HFF-Myc (cell line): ENCODE results near the gene CFAP141.
"Not testable (repeated sequence)": the region's sequence is repeated elsewhere in the genome, so short reads cannot be mapped to it uniquely, and the experiment has no call there.

Experiments
- DNase-seq: peaks from one replicate; pipeline ENCODE4 v3.0.0-alpha.2; 2011; ENCODE audit warnings: low read depth; ENCODE audit errors: extremely low read depth
- H3K4me3 ChIP-seq: replicated peaks from 2 replicates; pipeline ENCODE4 v1.5.1; 2011; ENCODE audit warnings: low read depth, mild to moderate bottlenecking, control low read depth, low read length
- TF ChIP-seq, protein P1 (sequence below): IDR thresholded peaks from 2 replicates; pipeline ENCODE4 v1.5.1; 2012; ENCODE audit warnings: mild to moderate bottlenecking, low read depth, low read length, control low read depth; ENCODE audit errors: missing control alignments

The CFAP141 gene

DNA sequence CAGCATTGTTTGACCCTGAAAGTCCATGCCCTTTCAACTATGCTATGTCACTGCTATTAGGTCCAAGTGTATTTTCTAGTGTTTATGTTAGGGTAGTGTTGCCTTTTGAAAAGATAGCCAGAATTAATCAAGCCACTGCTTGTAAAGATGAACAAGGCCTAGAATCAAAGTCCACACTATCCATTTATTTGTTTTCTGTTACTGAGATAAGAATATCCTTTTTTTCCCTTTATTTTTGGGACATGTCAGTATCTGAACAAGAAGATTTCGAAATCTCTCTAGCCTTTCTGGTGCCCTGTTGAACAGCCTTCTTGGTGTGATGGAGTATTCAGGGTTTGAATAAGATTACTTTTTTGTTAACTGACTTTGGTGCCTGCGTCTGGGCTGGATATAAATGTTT lies 31.3 kb upstream of the CFAP141 start:
- TF ChIP-seq, protein P1, sequence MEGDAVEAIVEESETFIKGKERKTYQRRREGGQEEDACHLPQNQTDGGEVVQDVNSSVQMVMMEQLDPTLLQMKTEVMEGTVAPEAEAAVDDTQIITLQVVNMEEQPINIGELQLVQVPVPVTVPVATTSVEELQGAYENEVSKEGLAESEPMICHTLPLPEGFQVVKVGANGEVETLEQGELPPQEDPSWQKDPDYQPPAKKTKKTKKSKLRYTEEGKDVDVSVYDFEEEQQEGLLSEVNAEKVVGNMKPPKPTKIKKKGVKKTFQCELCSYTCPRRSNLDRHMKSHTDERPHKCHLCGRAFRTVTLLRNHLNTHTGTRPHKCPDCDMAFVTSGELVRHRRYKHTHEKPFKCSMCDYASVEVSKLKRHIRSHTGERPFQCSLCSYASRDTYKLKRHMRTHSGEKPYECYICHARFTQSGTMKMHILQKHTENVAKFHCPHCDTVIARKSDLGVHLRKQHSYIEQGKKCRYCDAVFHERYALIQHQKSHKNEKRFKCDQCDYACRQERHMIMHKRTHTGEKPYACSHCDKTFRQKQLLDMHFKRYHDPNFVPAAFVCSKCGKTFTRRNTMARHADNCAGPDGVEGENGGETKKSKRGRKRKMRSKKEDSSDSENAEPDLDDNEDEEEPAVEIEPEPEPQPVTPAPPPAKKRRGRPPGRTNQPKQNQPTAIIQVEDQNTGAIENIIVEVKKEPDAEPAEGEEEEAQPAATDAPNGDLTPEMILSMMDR = no peak
- no peak overlapping the region for H3K4me3 ChIP-seq

DNA sequence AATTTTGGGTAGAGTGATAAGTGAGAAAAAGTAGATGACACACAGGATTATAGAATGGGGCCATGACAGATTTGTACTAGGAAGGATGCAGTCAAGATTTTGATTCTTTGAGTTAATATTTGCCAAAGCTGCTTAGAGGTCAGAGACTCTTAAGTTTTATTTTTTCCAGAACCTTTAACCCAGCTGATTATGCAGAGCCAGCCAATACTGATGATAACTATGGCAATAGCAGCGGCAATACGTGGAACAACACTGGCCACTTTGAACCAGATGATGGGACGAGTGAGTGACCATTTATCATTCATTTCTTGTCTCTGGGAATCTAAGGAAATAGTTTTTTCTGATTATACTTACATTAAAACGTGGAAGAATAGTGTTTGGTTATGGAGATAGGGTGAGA lies 30.7 kb upstream of the CFAP141 start:
- H3K4me3 ChIP-seq = no peak overlapping the region
- TF ChIP-seq, protein P1 = no peak
- no peak for DNase-seq

More for the DNA sequence above, 31.3 kb upstream of the CFAP141 start:
- no peak for DNase-seq

DNA sequence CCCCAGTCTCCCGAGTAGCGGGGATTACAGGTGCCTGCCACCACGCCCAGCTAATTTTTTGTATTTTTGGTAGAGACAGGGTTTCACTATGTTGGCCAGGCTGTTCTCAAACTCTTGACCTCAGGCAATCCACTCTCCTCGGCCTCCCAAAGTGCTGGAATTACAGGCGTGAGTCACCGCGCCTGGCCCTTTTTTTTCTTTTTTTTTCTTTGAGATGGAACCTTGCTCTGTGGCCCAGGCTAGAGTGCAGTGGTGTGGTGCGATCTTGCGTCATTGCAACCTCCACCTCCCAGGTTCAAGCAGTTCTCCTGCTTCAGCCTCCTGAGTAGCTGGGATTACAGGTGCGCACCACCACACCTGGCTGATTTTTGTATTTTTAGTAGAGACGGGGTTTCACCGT lies 27.0 kb upstream of the CFAP141 start:
- DNase-seq, H3K4me3 ChIP-seq: not testable (repeated sequence)

DNA sequence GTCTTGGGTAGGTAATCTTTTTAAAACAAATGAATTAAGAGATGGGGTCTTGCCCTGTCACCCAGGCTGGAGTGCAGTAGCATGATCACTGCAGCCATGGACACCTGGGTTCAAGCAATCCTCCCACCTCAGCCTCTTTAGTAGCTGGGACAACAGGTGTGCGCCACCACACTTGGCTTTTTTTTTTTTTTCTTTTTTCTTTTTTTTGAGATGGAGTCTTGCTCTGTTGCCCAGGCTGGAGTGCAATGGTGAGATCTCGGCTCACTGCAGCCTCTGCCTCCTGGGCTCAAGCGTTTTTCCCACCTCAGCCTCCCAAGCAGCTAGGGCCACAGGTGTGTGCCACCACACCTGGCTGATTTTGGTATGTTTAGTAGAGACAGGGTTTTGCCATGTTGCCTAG lies 25.0 kb upstream of the CFAP141 start:
- H3K4me3 ChIP-seq, DNase-seq: not testable (repeated sequence)

DNA sequence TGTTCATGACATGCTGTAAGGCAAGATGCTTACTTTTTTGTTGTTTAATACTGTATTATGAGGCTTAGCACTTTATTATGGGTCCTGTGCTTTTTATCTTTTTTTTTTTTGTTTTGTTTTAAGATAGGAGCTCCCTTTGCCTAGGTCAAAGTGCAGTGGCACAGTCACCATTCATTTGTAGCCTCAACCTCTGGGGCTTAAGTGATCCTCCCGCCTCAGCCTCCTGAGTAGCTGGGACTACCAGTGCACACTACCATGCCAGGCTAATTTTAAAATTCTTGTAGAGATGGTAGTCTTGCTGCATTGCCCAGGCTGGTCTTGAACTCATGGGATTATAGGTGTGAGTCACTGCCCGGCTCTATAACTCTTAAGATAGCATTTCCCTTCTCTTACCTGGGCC lies 19.2 kb upstream of the CFAP141 start:
- no peak for DNase-seq
- TF ChIP-seq, protein P1 = no peak
- no peak overlapping the region for H3K4me3 ChIP-seq

DNA sequence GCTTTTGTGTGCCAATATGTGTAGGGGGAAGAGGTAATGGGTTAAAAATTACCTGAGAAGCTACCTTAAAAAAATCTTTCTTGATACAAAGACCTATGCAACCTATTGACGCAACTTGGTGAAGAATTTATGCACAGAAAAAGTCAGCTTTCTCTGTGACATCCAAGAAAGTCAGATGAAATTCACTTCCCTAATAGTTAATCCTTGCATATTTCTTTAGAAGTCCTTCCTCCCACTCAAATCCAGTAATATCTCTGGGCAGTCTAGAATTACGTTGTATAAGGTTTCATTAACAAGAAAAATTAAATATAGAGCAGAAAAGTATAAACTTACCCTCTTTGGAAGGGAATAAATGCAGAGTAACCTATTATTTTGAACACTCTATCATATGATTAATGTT lies 17.5 kb upstream of the CFAP141 start:
- no peak for DNase-seq
- peak overlapping the region; percentile 95 for H3K4me3 ChIP-seq
- TF ChIP-seq, protein P1 = no peak

DNA sequence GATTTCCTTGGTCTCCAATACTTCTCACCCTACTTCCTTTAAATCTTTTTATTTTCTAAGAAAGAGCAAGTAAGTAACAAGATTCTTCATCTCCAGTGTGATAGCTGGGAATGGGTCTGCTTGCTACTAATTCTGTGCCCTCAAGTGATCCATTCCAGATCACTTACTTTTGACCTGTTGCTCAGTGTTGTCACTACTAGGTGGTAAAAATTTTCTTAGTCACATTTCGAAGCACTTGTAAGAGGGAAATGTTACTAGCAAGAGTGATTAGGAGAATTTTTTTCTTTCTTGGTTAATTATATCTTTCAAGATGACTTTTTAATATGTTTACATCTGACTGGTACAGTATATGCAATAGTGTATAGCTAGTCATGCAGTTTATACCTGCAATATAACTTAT lies 16.8 kb upstream of the CFAP141 start:
- TF ChIP-seq, protein P1 = no peak

DNA sequence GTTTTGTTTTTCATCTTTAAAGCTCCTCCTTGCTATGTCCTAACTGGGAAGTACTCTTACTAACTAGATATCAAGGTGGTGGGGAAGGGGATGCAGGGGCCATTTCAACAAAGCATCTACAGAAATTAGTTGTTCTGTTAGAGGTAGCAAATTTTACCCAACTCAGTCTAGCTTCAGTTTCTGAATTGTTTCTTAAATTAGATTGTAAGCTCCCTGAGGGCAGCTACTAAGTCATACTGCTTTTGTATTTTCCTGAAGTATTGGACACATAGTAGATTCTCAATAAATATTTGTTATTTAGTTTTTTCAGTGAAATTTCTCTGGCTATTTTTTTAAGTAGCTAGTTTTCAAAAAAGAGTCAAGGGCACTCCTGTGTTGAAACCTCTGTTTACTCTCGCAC lies 16.4 kb upstream of the CFAP141 start:
- TF ChIP-seq, protein P1 = no peak
- DNase-seq = no peak
- H3K4me3 ChIP-seq = peak overlapping the region; percentile 95

More for the DNA sequence above, 16.8 kb upstream of the CFAP141 start:
- peak overlapping the region; percentile 95 for H3K4me3 ChIP-seq
- DNase-seq = no peak
